GM12873 (cell line): ENCODE data around the gene EMC8.

Source experiments
- TF ChIP-seq, protein P1 (sequence below): IDR thresholded peaks from 2 replicates; pipeline ENCODE4 v1.5.1; 2012; ENCODE audit warnings: low read depth, mild to moderate bottlenecking, moderate library complexity, low read length, control low read depth; ENCODE audit not compliant: insufficient read depth; ENCODE audit errors: missing control alignments

The EMC8 gene

DNA sequence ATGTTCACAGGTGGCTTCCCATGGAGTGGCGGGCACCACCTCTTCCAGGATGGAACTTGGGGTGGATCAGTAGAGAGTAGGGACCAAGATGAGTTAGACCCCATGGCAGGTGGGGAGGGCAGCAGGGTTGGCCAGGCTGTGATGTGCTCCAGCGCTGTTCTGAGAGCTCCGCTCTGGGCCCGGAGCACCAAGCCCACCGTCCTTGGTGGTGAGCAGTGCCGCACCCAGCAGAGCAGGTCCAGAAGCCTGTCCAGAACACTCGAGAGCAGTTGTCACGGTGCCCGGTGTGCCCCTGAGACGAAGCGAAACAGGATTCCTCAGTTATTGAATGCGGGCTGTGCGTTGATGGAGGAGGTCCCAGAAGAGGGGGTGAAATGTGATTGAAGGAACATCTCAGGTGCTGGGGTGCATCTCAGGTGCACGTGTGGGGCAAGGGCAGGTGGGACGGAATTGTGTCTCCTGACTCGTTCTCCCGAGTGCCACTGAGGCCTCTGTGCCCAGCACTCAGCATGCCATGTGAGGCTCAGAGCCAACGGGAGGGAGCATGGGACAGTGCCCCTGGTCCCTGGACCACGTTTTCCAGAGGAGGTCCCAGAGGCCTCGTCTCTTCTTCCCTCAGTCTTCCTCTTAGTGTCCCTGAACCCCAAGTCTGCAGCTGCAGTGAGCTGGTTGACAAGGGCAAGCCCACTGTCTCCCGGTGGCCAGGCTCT, 39.7 kb upstream of the EMC8 start:
- TF ChIP-seq, protein P1, sequence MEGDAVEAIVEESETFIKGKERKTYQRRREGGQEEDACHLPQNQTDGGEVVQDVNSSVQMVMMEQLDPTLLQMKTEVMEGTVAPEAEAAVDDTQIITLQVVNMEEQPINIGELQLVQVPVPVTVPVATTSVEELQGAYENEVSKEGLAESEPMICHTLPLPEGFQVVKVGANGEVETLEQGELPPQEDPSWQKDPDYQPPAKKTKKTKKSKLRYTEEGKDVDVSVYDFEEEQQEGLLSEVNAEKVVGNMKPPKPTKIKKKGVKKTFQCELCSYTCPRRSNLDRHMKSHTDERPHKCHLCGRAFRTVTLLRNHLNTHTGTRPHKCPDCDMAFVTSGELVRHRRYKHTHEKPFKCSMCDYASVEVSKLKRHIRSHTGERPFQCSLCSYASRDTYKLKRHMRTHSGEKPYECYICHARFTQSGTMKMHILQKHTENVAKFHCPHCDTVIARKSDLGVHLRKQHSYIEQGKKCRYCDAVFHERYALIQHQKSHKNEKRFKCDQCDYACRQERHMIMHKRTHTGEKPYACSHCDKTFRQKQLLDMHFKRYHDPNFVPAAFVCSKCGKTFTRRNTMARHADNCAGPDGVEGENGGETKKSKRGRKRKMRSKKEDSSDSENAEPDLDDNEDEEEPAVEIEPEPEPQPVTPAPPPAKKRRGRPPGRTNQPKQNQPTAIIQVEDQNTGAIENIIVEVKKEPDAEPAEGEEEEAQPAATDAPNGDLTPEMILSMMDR, result no peak

DNA sequence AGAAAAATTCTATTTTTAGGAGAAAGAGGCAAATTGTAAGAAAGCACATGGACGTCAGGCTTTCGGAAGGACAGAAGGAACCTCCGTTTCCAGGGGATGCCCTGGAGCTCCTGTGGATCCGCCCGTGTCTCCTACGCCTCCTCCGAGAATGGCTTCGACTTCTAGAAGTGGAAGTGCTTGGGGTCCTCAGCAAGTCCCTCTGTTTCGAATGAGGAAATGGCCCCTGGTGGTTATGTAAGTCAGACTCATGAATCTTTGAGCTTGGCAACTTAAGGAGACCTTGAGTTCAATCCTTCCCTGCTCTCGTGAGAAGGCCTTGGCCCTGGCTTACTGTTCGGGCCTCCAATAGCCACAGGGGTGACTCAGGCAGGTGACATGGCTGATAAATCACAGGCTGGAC, 39.0 kb upstream of the EMC8 start:
- TF ChIP-seq, protein P1, result no peak

DNA sequence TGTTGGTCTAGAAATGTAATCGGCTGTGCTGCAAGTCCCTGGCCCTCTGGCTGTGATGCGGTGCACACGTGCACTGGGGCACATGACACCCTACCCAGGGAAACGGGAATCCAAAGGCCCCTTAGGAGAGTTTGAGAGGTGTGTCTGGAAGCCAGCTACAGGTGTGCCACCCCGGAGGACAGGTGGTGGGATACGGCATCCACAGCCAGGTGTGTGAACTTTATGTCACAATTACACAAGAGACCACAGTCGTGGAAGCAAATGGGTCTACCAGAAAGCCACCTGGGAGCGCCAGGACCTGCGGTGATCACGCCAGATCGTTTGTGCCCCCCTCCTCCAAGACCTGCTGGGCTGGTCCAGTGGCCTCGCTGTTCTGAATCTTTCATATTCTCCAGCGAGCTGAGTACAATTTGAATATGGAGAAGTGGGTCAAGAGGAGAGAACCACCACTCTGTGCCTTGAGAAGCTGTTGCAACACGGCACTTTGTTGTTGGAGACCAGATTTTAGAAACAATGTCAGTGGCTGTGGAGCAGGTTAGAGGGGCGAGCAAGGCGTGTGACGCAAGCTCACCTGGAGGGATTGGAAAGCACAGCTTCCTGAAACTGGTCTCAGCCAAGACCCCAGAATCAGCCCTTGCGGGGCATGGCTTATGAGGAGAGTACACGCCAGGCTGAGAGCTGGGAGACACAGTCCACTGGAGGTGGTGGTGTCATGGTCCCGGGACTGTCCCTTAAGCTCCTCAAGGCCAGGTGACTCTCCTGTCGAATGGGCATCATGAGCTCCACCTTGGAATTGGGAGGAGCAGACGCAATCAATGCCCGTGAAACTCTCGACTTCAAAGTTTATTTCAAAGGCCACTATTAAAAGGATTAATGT, 37.6 kb upstream of the EMC8 start:
- TF ChIP-seq, protein P1, result no peak

DNA sequence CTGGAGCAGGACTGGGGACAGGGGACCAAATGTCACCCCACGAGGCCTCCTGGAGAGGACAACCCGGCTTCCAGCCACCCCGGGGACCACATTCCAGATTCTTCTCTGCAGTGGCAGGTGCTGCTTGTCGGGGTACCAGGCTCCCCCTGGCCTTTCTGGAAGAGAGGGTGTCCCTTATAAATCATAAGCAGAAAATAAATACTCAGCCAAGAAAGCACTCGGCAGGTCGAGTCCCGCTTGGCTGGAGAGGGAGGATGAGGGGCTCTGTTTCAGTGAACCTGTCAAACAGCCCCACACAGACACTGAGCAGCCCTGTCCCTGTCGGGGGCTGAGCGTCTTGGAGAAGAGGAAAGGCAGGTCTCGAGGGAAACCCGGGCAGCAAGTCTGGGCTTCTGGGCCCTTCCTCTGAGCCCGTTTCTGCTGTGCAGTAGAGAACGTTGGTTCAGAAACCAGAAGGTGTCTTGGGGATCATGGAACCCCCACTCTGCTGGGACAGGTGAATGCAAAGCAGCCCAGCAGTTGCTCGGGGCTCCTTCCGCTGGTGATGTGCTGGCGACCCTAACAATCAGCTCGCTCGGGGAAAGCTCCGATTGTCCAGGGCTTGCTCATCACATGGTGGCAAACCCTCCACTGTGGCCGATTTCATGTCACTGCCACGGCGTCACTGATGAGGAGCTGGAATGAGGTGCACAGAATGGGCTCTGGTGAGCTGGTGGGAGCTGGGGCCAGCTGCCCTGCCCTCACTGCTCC, 36.8 kb upstream of the EMC8 start:
- TF ChIP-seq, protein P1, result no peak

DNA sequence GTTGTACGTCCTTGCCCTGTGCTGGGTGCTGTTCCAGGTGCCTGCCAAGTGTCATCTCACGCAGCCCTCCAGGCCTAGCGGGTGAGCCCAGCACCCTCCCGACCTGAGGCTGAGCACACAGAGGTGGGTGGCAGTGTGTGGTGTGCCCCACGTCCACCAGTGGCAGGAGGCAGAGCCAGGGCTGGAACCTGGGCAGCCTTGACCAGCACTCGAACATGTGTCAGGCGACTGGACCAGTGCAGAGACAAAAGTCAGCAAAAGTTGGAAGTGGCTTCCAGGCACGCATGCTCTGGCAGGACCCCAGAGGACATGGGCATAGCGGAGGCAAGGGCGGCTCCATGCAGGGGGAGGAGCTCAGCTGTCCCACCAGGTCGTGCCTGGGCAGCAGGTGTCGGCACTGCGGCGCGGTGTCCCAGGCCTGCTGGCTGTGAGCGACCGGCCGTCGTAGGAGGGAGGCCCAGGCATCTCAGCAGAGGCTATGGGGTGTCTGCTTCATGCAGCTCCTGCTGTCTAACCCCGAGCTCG, 35.9 kb upstream of the EMC8 start:
- TF ChIP-seq, protein P1, result no peak

DNA sequence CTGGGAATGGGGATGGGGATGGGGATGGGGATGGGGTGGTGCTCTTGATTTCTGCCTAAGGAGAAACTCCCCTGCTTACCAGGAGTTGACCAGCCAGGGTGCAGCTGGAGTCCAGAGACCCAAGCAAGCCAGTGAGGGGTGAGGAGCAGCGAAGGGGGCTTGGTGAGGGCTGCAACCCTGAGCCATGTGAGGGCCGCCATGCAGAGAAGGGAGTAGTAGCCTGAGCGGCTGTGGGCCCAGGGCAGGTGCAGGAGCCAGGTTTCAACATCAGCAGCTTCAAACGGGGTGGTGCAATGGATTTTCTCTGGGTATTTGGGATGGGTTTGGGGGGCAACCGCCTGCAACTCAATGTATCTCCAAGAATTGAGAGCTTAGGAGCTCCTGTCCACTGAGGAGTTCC, 35.4 kb upstream of the EMC8 start:
- TF ChIP-seq, protein P1, result no peak
